ENCODE measurements around the gene PPM1N. TPM values are rescaled to one million over a fixed set of nuclear protein-coding genes. Genes with fewer than 3 reads are reported as not detected.

The PPM1N gene
- total RNA-seq, 1 donor: 0.36 TPM

- Histone ChIP-seq H2AFZ (ENCODE audit: low read length) (no peak overlapping the region), H3K79me2 (ENCODE audit: insufficient read depth, low read length) (peaks cover 44% of the 10 kb centered on the region), H3K4me1 (ENCODE audit: insufficient read depth, low read length) (peaks cover 17% of the 10 kb centered on the region), H3K4me3 (ENCODE audit: insufficient read depth, low read length) (no peak overlapping the region), H4K20me1 (ENCODE audit: insufficient read depth, low read length) (no peaks in the 10 kb centered on the region), H3K27ac (ENCODE audit: low read depth, low read length) (no peak overlapping the region), H3K27me3 (ENCODE audit: insufficient read depth, low read length) (no peaks in the 10 kb centered on the region), H3K36me3 (ENCODE audit: insufficient read depth, low read length) (peaks cover 8% of the 10 kb centered on the region), H3K9me3 (ENCODE audit: low read depth, low read length) (no peaks in the 10 kb centered on the region), H3K4me2 (ENCODE audit: insufficient read depth, low read length) (no peak overlapping the region)
- no peak for TF ChIP-seq CTCF (IDR thresholded peaks at IDR 0.05; ENCODE audit: extremely low read depth, low read depth, low read length)
- DNase-seq (ENCODE audit: insufficient read length, low spot score, missing footprints): peak; percentile 58
Measured at GRCh38 chr19:45473682-45474605, 24.3 kb upstream of the PPM1N start.

GRCh38 chr19:45474606-45475521 lies 23.4 kb upstream of the PPM1N start:
- no peak for DNase-seq (ENCODE audit: insufficient read length, low spot score, missing footprints)
- no peak overlapping the region for H3K4me3 ChIP-seq (ENCODE audit: insufficient read depth, low read length)
- no peaks in the 10 kb centered on the region for H4K20me1 ChIP-seq (ENCODE audit: insufficient read depth, low read length)
- no peaks in the 10 kb centered on the region for H3K9me3 ChIP-seq (ENCODE audit: low read depth, low read length)
- peaks cover 17% of the 10 kb centered on the region for H3K4me1 ChIP-seq (ENCODE audit: insufficient read depth, low read length)
- H3K79me2 ChIP-seq (ENCODE audit: insufficient read depth, low read length): peaks cover 38% of the 10 kb centered on the region
- no peak overlapping the region for H2AFZ ChIP-seq (ENCODE audit: low read length)
- no peaks in the 10 kb centered on the region for H3K27me3 ChIP-seq (ENCODE audit: insufficient read depth, low read length)
- no peak overlapping the region for H3K4me2 ChIP-seq (ENCODE audit: insufficient read depth, low read length)
- peaks cover 8% of the 10 kb centered on the region for H3K36me3 ChIP-seq (ENCODE audit: insufficient read depth, low read length)
- no peak overlapping the region for H3K27ac ChIP-seq (ENCODE audit: low read depth, low read length)
- no peak for TF ChIP-seq CTCF (IDR thresholded peaks at IDR 0.05; ENCODE audit: extremely low read depth, low read depth, low read length)

- H3K27me3 ChIP-seq (ENCODE audit: insufficient read depth, low read length): no peaks in the 10 kb centered on the region
- DNase-seq (ENCODE audit: insufficient read length, low spot score, missing footprints): no peak
- peaks cover 8% of the 10 kb centered on the region for H3K36me3 ChIP-seq (ENCODE audit: insufficient read depth, low read length)
- H3K27ac ChIP-seq (ENCODE audit: low read depth, low read length): no peak overlapping the region
- no peak overlapping the region for H3K4me2 ChIP-seq (ENCODE audit: insufficient read depth, low read length)
- H2AFZ ChIP-seq (ENCODE audit: low read length): no peak overlapping the region
- peaks cover 31% of the 10 kb centered on the region for H3K79me2 ChIP-seq (ENCODE audit: insufficient read depth, low read length)
- no peak overlapping the region for H3K4me3 ChIP-seq (ENCODE audit: insufficient read depth, low read length)
- peaks cover 16% of the 10 kb centered on the region for H3K4me1 ChIP-seq (ENCODE audit: insufficient read depth, low read length)
- H3K9me3 ChIP-seq (ENCODE audit: low read depth, low read length): no peaks in the 10 kb centered on the region
- TF ChIP-seq CTCF (IDR thresholded peaks at IDR 0.05; ENCODE audit: extremely low read depth, low read depth, low read length): no peak
- H4K20me1 ChIP-seq (ENCODE audit: insufficient read depth, low read length): no peaks in the 10 kb centered on the region
Measured at GRCh38 chr19:45475537-45476291, 22.5 kb upstream of the PPM1N start.
